ENCODE results near the gene MAPK13.
A peak's percentile ranks its signal among the peaks of the same experiment; 100 is the strongest.
"Not testable (repeated sequence)": the region's sequence is repeated elsewhere in the genome, so short reads cannot be mapped to it uniquely, and the experiment has no call there.

Gene MAPK13

GRCh38 chr6:36115412-36115811 lies 14.9 kb upstream of the MAPK13 start:
- no peak for DNase-seq

GRCh38 chr6:36116066-36116864 lies 14.0 kb upstream of the MAPK13 start:
- DNase-seq, result no peak

DNA sequence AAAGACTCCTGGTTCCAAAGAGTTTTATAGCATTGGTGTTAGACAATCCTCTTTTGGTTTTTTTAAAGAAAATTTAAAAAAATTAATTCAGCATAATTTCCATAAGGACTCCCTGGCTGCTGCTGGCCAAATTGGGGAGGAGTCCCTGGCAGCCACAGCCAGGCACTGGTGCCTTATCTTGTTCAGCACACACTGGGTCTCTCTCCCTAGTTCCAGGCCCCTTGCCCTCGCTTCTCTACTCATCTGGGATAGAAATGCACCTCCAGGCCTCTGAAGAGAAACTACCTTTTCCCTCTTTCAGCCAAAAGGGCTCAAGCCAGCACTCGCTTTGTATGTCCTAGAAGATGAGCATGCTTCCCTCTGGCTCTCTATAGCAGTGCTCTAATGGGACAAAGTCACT lies 13.4 kb upstream of the MAPK13 start:
- DNase-seq, result no peak

- DNase-seq, result no peak
These were observed 12.4 kb upstream of the MAPK13 start for GRCh38 chr6:36117658-36118549.

- DNase-seq, result peak; percentile 40 to 52
These were observed 11.7 kb upstream of the MAPK13 start for GRCh38 chr6:36118550-36119107.

GRCh38 chr6:36119209-36119608 lies 11.1 kb upstream of the MAPK13 start:
- DNase-seq, result no peak

DNA sequence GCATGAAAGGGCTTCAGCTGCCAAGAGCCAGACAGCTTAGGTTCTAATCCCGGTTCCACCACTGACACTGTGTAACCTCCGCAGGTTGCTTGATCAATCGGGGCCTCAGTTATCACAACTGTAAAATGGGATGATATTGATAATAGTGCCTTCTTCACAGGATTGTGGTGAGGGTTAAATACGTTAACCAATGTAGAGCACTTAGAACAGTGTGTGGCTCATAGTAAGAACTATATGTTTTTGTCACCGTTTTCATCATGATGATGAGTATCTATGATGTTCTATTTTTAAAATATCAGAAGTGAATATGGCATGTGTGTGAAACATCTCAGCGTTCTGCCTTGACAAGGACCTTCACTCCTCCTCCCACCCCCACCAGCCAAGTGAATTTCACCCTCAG lies 10.3 kb upstream of the MAPK13 start:
- no peak for DNase-seq

DNA sequence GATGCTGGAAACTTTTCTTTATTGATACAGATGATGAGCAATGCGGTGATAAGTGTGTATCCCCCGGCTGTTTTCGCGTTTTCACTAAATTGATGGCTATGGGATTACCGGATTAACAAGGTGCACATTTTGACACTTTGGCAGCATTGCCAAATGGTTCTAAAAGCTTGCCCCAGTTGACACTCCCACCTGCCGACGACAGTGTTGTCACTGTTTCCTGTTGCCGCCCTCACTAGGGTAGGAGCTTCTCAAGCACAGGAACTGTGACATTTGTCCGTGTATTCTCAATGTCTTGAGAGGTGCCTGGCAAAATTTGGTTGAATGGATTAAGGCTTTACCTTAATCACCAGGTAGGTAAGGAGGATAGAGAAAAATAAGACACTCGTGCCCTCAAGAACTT lies 9.8 kb upstream of the MAPK13 start:
- DNase-seq, result peak; percentile 67 to 76

- peak; percentile 66 to 72 for DNase-seq
These were observed 9.1 kb upstream of the MAPK13 start for GRCh38 chr6:36120979-36121786.

DNA sequence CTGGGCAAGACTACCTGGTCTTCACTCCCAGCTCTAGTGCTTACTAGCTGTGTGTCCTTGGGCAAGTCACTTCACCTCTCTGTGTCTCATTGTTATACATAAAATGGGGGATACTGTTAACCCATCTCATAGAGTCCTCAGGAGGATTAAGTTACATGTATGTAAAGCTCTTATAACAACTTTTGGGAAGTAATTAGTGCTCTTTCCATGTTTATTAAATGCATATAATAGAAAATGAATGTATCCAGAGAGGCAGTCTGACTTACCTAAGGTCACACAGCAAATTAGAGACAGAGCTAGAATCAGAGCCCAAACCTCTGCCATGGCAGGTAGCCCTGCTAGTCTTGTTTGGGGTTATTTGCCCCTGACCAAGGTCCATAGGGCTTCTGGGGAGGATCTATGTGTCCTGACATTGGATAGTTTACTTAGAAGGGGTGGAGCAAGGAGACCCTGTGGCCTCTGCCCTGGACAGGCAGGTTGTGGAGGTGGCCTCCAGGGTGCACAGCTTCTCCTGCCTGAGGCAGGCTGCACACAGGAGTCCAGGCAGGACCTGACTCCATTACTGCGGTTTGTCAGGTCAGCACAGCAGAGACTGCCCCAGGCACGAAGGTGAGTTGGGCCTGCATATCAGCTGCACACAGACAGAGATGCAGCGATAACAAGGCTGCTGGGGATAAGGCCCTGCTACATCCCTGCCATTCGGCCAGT lies 8.4 kb upstream of the MAPK13 start:
- DNase-seq, result no peak

DNA sequence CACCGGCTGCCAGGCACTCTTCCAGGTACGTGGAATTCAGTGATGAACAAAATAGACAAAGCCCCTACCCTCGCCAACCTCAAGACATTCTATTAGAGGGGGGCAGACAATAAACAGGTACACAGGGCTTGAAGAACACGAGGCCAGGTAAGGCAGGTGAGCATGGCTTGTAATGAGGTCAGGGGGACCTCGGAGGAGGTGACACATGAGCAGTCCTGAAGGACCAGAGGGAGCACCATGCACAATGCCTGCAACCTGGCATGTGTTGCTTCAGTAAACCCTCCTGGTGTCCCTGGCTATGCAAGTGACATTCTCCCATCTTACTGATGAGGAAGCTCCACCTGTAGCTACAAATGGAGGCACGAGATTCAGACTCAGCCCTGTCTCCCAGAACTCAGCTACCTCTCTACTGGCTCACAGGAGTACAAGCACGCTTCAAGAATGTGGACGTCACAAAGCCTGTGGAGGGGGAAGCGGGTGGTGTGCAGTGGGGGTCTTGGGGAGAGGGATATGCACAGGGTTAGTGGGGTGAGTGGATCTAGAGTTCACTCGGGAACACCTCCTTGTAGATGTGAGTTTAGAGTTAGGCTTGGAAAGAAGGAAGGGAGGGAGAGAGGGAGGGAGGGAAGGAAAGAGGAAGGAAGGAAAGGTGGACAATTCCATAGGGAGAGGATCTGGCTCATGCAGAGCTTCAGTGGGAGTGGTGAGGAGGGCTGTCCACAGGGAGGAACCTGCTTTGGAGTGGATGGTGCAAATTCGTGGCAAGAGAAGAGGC lies 7.6 kb upstream of the MAPK13 start:
- DNase-seq, result no peak

- DNase-seq, result peak; percentile 91 to 93
These were observed 6.8 kb upstream of the MAPK13 start for GRCh38 chr6:36123270-36124139.

DNA sequence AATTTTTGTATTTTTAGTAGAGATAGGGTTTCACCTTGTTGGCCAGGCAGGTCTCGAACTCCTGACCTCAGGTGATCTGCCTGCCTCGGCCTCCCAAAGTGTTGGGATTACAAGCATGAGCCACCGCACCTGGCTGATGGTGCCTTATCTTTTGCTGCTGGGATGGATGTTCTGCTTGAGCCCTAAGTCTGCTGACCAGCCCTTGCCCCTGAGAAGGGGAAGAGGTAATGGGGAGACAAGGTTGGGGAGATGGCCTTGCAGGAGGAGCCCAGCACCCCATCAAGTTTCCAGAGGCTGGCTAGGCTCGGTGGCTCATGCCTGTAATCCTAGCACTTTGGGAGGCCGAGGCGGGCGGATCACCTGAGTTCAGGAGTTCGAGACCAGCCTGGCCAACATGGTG lies 6.0 kb upstream of the MAPK13 start:
- not testable (repeated sequence) for DNase-seq

DNA sequence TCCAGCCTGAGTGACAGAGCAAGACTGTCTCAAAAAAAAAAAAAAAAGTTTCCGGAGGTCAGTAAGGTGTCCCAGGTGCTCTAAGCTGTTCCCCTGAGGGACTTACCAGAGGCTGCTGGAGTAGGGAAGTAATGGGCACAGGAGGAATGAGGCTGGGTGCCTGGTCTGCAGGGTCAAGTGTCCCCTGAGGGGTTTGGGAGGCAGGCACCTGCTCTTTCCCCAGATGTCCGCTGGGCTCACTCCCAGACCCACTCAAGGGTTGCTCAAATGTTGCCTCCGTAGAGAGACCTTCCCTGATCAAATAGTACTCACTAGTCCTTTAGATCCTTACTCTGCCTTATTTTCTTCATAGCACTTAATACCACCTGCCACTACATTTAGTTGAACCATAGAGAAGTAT lies 5.4 kb upstream of the MAPK13 start:
- DNase-seq, result no peak

DNA sequence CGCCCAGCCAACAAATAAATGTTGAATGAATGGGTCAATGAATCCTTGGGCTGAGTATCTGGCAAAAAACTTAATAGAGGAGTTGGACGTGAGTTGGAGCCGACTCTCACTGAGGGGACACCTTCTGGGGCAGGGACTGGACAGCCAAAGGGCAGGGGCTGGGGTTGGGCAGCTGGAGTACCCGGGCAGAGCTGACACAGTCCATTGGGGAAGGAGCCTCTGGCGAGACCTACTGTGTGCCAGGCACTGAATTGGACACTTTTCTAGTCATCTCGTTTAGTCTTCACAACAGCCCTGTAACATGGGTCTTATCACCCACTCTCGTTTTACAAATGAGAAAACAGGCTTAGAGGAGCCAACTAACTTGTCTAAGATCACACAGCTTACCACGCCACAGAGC lies 4.7 kb upstream of the MAPK13 start:
- DNase-seq, result no peak

DNA sequence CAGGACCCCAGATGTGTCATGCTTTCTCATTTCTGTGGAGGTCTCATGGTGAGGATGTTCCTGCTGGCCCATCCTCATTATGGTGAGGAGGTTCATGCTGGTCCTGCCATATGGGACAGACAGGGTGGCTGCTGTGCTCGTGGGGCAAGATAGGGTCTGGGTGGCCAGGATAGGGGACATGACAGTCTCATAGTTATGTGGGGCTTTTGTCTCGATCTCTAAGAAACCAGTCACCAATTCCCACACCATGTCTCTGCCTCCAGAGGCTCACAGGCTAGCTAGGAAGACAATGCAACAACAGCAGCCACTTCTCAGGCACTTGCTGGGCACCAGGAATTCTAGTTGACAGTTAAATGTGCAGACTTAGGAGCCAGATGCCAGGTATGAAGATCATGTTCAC lies 4.2 kb upstream of the MAPK13 start:
- no peak for DNase-seq

- peak in 1 of 2 experiments; percentile 36 for DNase-seq
These were observed 3.5 kb upstream of the MAPK13 start for GRCh38 chr6:36126553-36127458.

GRCh38 chr6:36127462-36128016 lies 2.8 kb upstream of the MAPK13 start:
- no peak for DNase-seq

DNA sequence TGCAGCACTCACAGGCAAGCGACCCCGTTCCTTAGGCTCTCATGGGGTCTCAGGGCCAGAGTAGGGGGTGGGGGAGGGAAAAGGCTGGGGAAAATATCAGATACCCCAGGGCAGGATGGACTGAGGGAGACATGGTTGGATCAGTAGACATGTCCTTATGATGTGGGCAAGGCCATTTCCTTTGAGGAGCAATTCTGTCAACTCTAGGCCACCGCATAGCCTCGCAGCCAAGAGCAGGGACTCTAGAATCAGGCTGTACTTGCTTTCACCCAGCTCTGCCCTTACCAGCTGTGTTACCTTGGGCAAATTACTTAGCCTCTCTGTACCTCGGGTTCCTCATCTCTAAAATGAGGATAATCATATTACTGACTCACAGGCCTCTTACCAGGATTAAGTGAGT lies 2.2 kb upstream of the MAPK13 start:
- no peak for DNase-seq
